Left lobe of liver (tissue), 2 donors: Measurements from ENCODE around the gene CFL1. TPM values are rescaled to one million over a fixed set of nuclear protein-coding genes. Genes with fewer than 3 reads are reported as not detected.
A peak's percentile ranks its signal among the peaks of the same experiment; 100 is the strongest.
"Not testable (repeated sequence)": the region's sequence is repeated elsewhere in the genome, so short reads cannot be mapped to it uniquely, and the experiment has no call there.

Source experiments
- ATAC-seq: fragments of 200-7000 bp; cut with Tn5 transposase; one replicate; pipeline ENCODE4 v1.9.1; 2020; ENCODE audit warnings: mild to moderate bottlenecking, moderate library complexity
- DNase-seq: peaks from one replicate; pipeline ENCODE4 v3.0.0-alpha.2; 2020; ENCODE audit warnings: low spot score
- total RNA-seq: library from RNA; stranded (reverse); gene quantifications from one replicate; pipeline ENCODE4 v1.2.1, GENCODE V29; 2021
- donor health status: DM: no; HTN: no; CAD: no; lungs with moderate emphysema.
- donor health status: DM: no; HTN: yes; CAD: no.

The CFL1 gene
- total RNA-seq, 1 donor from 2014 or later = 240 TPM

DNA sequence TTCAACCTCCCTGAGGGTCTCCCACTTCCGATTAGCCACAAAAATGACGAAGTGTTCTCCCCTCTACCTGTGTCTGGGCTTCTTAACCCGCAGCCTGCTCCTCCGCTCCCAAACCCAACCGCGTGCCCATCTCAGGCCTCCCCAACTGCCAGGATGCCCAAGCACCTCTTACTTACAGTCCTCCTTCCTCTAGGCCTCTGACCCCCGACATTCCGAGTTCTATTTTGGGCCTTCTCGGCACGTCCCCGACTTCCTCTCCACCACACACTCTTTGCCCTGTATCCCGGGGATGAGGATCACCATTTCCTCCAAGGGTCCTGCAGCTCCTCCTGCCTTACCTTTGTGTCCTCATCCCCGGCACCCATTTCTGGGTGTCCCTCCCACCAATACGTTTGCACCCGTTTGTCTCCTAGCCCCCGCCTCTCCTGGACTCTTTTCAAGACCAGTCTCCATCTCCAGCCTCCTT is 1.9 kb upstream of the CFL1 start:
- no peak for DNase-seq

GRCh38 chr11:65859095-65859811 is 1.3 kb upstream of the CFL1 start:
- peak; percentile 96 for DNase-seq
- ATAC-seq = peak; percentile 63

More for the DNA sequence above, 1.9 kb upstream of the CFL1 start:
- no peak for ATAC-seq

- ATAC-seq = no peak
- DNase-seq = no peak
These were observed 704 bp upstream of the CFL1 start for GRCh38 chr11:65858681-65859087.

- no peak for ATAC-seq
- DNase-seq = no peak
These were observed 504 bp downstream of the CFL1 start for GRCh38 chr11:65857500-65857852.

GRCh38 chr11:65856689-65857499 is 1.1 kb downstream of the CFL1 start:
- DNase-seq = peak; percentile 84
- peak; percentile 53 for ATAC-seq

- ATAC-seq (no peak), DNase-seq (no peak)
These were observed 2.0 kb downstream of the CFL1 start for GRCh38 chr11:65855927-65856363.

DNA sequence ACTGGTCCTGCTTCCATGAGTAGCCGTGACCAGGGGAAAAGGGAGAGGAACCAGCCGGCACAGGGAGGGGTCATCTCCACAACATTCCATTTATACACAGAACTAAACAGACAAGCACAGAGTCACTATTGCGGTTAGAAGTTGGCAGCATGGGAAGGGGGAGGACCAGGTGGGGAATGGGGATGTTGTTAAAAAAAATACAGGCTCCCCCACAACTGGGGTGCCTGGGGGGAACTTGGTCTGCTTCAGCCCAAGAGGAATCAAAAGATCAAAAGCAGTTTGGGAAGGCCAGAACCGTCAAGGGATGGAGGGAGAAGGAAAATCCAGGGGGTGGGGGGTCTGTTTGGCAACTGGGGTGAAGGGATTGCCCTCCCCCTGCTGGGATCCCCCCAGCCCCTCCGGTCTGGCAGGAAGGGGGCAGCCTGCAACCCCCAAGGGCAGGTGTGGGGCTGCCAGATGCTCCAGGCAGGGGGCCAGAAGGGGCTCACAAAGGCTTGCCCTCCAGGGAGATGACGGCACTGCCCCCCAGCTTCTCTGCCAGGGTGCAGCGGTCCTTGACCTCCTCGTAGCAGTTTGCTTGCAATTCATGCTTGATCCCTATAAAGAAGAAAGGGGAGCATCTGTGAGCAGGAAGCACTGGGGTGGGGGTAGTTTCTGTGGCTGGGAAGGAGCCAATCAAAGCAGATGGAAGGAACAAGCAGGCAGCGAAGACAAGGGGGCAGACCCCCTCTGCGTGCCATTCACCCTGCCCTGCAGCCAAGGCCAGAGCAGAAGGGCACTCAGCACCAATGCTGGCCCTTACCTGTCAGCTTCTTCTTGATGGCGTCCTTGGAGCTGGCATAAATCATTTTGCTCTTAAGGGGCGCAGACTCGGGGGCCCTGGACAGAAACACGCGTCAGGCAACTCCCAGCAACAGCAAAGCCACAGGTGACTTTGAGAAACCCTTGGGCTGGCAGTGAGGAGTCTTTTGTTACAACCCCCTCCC is 2.8 kb downstream of the CFL1 start:
- DNase-seq = no peak
- no peak for ATAC-seq

GRCh38 chr11:65854161-65854592 is 3.8 kb downstream of the CFL1 start:
- DNase-seq = no peak

DNA sequence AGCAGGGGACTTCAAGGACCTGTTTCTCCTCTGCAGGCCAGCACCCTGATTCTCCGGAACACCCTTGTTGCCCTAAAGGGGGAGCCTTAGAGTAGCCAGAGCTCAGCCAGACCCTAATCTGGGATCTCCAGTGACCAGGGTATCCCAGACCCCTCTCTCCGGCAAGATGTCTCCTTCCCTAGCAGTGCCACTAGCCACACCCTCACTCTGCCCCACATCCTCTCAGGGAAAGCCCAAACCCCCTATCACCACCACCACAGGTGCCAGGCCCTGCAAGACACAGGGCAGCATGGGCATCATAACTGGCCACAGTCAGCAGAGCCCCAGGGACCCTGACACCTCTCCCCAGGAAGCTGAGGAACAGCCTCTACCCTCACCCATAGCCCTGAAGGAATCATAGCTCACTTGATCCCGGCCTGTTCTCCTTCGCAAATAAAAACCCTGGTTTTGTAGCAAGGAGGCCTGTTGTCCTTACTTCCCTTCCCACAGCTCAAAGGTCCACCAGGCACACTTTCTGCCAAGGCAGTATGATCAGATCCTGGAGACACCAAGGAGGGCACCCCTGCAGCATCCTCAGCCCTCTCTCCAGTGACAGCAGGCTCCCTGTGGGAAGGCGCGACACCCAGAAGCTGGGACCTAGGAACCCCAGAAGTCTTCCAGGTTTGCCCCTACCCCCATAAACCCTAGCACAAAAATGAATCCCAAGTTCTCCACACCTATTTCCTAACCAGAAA is 4.6 kb downstream of the CFL1 start:
- ATAC-seq = no peak
- DNase-seq = no peak

More at GRCh38 chr11:65854161-65854592, 3.8 kb downstream of the CFL1 start:
- no peak for ATAC-seq

GRCh38 chr11:65852508-65853245 is 5.3 kb downstream of the CFL1 start:
- ATAC-seq (no peak), DNase-seq (no peak)

DNA sequence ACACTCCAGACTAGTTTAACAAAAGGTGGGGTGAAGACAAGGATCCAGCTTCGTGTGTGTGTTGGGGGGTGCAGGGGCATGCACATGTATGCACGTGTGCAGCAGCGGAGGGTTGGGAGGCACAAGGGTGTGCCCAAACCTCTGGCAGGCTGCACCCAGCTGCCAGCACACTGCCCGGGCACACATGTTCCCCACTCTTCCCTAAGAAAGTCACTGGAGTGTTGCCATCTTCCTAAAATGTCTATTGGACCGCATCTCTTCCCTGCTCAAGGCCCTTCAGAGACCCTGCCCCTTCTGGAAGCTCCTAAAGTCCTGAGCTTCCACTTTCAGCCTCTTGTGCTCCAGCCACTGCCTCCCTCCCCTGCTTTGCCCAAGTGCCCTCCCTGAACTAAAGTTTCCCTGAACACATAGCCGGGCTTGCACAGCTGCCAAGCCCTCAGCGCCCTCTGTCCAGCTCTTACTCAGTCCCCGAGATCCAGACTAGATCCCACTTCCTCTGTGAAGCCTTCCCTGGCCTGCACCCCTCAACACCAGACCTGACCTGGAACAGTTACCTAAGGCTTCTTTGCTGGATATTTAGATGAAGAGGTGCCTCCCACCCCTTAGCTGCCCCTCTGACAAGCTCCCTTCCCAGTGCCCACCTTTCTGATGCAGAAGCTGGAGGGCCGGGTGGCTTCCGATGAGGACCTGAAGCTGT is 6.0 kb downstream of the CFL1 start:
- ATAC-seq = peak; percentile 14
- no peak for DNase-seq

GRCh38 chr11:65851083-65851579 is 6.8 kb downstream of the CFL1 start:
- DNase-seq = no peak
- ATAC-seq = peak; percentile 21

DNA sequence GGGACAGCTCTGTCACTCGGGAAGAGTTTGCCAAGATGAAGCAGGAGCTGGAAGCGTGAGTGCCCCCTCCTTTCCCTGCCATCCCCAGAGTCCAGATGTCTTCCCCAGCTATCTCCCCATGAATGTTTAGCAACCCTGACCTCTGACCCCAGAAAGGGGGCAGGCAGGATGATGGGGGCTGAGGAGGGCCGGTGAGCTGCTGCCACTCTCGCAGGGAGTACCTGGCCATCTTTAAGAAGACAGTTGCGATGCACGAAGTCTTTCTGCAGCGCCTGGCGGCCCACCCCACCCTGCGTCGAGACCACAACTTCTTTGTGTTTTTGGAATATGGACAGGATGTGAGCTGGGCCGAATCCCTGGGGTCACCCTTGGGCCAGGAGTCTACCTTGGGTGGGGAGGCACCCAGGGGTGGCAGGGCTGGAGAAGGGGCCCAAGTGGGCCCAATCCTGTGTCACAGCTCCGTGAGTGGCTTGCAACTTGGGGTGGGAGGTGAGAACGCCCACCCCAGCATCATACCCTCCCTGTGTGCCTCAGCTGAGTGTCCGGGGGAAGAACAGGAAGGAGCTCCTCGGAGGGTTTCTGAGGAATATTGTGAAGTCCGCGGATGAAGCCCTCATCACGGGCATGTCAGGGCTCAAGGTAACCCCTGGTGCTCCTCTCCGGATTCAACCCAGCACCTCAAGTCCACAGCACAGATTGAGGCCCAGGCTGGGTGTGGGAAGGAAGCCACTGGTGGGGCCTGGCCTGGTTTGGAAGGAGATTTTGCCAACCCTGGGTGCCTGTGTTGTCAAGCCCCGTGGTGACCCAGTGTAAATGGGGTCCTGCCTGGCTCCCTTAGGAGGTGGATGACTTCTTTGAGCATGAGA is 7.5 kb downstream of the CFL1 start:
- ATAC-seq = peak; percentile 18
- no peak for DNase-seq

DNA sequence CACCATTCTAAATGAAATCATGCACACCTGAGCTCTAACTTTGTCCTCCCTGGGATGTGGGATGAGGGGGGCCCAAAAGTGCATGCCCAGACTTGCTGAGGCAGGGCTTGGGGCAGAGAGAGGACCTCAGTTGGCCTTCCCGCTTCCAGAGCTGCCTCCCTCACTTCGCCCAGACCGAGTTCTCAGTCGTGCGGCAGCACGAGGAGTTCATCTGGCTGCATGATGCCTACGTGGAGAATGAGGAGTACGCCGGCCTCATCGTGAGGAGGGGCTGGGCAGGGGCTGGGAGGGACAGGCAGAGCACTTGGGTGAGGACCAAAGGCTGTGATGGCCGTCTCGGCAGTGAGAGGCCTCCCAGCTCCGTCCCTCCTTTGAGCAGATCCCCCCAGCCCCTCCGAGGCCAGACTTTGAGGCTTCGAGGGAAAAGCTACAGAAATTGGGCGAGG is 8.2 kb downstream of the CFL1 start:
- no peak for DNase-seq
- ATAC-seq = no peak

- DNase-seq (no peak), ATAC-seq (no peak)
These were observed 8.6 kb downstream of the CFL1 start for GRCh38 chr11:65849366-65849765.

- not testable (repeated sequence) for ATAC-seq, DNase-seq
These were observed 9.3 kb downstream of the CFL1 start for GRCh38 chr11:65848693-65849092.

DNA sequence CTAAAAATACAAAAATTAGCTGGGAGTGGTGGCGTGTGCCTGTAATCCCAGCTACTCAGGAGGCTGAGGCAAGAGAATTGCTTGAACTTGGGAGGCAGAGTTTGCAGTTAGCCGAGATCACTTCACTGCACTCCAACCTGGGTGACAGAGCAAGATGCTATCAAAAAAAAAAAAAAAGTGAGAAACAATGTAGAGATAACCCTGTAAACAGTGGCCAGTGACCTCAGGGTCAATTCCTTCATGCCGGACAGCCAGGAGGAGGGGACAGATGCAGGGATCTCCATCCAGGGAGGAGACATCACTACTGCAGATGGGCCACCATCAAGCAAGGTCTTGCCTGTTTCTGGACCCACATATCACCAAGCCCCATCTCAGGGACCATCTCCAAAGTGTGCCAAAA is 10.2 kb downstream of the CFL1 start:
- DNase-seq (no peak), ATAC-seq (no peak)
